ENCODE measurements around the gene ABCC5.
A peak's percentile ranks its signal among the peaks of the same experiment; 100 is the strongest.

ABCC5 gene

GRCh38 chr3:183975981-183976662 lies 41.6 kb downstream of the ABCC5 start:
- no peak overlapping the region for H3K4me3 ChIP-seq (replicated peaks in 1 of 2; ENCODE audit: low read depth in 2 of 2, low read length in 2 of 2)
- TF ChIP-seq, protein P1, sequence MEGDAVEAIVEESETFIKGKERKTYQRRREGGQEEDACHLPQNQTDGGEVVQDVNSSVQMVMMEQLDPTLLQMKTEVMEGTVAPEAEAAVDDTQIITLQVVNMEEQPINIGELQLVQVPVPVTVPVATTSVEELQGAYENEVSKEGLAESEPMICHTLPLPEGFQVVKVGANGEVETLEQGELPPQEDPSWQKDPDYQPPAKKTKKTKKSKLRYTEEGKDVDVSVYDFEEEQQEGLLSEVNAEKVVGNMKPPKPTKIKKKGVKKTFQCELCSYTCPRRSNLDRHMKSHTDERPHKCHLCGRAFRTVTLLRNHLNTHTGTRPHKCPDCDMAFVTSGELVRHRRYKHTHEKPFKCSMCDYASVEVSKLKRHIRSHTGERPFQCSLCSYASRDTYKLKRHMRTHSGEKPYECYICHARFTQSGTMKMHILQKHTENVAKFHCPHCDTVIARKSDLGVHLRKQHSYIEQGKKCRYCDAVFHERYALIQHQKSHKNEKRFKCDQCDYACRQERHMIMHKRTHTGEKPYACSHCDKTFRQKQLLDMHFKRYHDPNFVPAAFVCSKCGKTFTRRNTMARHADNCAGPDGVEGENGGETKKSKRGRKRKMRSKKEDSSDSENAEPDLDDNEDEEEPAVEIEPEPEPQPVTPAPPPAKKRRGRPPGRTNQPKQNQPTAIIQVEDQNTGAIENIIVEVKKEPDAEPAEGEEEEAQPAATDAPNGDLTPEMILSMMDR (IDR thresholded peaks at IDR 0.05; ENCODE audit: low read depth, low read length): no peak
- peak; percentile 4 to 52 for DNase-seq (ENCODE audit: low read depth in 2 of 2)

- TF ChIP-seq, protein P1 (IDR thresholded peaks at IDR 0.05; ENCODE audit: low read depth, low read length): no peak
- peak in 1 of 2 donors; percentile 22 for DNase-seq (ENCODE audit: low read depth in 2 of 2)
- H3K4me3 ChIP-seq (replicated peaks in 1 of 2; ENCODE audit: low read depth in 2 of 2, low read length in 2 of 2): no peak overlapping the region
Observed at GRCh38 chr3:183968666-183969245, 48.9 kb downstream of the ABCC5 start.

DNA sequence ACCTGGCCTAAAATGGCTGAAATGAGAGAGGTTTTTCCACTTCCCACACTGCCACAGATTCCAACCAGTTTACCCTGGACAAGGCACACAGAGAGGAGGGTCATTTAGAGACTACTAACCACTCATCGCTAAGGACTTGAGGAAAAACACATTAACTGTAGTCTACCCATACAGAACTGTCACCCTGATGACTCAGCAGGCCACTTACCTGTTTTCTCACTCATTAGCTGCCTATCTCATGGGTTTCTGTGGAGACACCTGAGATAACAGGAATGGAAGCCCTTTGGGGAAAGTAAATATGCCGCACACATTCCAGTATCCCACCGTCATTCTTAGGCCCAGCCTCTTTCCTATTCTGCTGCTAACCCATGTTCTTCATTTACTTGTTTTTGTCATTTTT lies 50.0 kb downstream of the ABCC5 start:
- no peak for DNase-seq (ENCODE audit: low read depth in 2 of 2)
- TF ChIP-seq, protein P1 (IDR thresholded peaks at IDR 0.05; ENCODE audit: low read depth, low read length): no peak
- H3K4me3 ChIP-seq (replicated peaks in 1 of 2; ENCODE audit: low read depth in 2 of 2, low read length in 2 of 2): no peak overlapping the region

GRCh38 chr3:183966361-183966791 lies 51.3 kb downstream of the ABCC5 start:
- H3K4me3 ChIP-seq (replicated peaks in 1 of 2; ENCODE audit: low read depth in 2 of 2, low read length in 2 of 2): no peak overlapping the region
- TF ChIP-seq, protein P1 (IDR thresholded peaks at IDR 0.05; ENCODE audit: low read depth, low read length): no peak
- no peak for DNase-seq (ENCODE audit: low read depth in 2 of 2)

DNA sequence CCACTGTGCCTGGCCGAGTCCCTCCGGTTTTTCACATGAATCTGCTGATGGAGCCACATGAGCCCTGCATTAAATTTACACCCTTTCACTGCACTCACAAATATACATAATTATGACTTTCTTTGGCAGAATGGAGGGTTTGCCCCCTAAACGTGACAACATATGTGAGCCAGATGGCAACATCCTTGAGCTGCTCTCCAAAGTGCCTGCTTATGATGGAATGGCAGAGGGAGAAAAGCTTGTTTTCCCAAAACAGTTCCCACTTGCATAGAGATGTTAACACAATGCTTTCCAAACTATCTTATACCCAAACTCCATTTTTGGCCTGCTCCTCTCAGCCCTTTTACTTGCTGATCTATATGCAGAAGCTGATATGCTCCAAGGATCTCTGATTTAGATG lies 54.9 kb downstream of the ABCC5 start:
- no peak overlapping the region for H3K4me3 ChIP-seq (replicated peaks in 1 of 2; ENCODE audit: low read depth in 2 of 2, low read length in 2 of 2)
- DNase-seq (ENCODE audit: low read depth in 2 of 2): no peak
- TF ChIP-seq, protein P1 (IDR thresholded peaks at IDR 0.05; ENCODE audit: low read depth, low read length): no peak

DNA sequence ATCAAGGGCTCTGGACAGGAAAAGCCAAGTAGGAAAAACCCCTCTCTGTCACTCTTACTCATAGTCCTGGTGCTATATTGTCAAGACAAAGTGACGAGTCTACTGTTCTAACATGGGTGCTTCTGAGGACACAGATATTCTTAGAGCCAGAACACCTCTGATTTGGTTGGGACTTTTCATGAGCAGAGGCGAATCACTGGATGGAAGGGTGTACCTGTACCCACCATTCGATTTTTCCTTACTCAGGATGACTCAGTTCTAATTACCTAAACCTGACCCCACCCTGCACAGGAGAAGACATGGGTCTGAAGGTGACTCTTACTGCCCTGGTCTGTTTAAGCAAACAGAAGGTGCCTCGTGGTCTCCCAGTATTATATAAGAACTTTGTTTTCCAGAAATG lies 58.5 kb downstream of the ABCC5 start:
- DNase-seq (ENCODE audit: low read depth in 2 of 2): no peak
- no peak overlapping the region for H3K4me3 ChIP-seq (replicated peaks in 1 of 2; ENCODE audit: low read depth in 2 of 2, low read length in 2 of 2)
- TF ChIP-seq, protein P1 (IDR thresholded peaks at IDR 0.05; ENCODE audit: low read depth, low read length): no peak
